H1 (cell line): ENCODE results near the gene CENPX. TPM values are rescaled to one million over a fixed set of nuclear protein-coding genes. Genes with fewer than 3 reads are reported as not detected.

Experiments
- HDAC2 ChIP-seq, 2 experiments: fragments of 300-600 bp in 1 of 2; sonication (generic) in 1 of 2; IDR thresholded peaks; 2 replicates each; pipeline ENCODE4 v1.6.1; 2011 to 2012; ENCODE audit warnings: low read depth in 2 of 2, low read length in 2 of 2, mild to moderate bottlenecking in 2 of 2, moderate library complexity in 2 of 2, borderline replicate concordance in 1 of 2, inconsistent platforms in 1 of 2
- KDM1A ChIP-seq: fragments of 200-600, 300-600 bp; sonication (generic); IDR thresholded peaks from 2 replicates; pipeline ENCODE4 v1.7.1; 2016; ENCODE audit warnings: mild to moderate bottlenecking, low read length, borderline replicate concordance
- KDM4A ChIP-seq: IDR thresholded peaks from one replicate; pipeline ENCODE4 v1.7.1; 2012; ENCODE audit warnings: low read depth, mild to moderate bottlenecking, moderate library complexity, low read length, inconsistent platforms; ENCODE audit not compliant: severe bottlenecking
- PHF8 ChIP-seq: fragments of 200-600 bp; sonication (generic); conservative IDR thresholded peaks from 2 replicates; pipeline ENCODE4 v1.7.1; 2012; ENCODE audit warnings: low read depth, mild to moderate bottlenecking, inconsistent platforms, low read length, moderate library complexity
- POLR2AphosphoS5 ChIP-seq: IDR thresholded peaks from 2 replicates; pipeline ENCODE4 v1.6.1; 2011; ENCODE audit warnings: low read depth, low read length
- RBBP5 ChIP-seq: IDR thresholded peaks from 2 replicates; pipeline ENCODE4 v1.7.1; 2012; ENCODE audit warnings: low read depth, mild to moderate bottlenecking, inconsistent platforms, low read length, moderate library complexity, borderline replicate concordance
- SAP30 ChIP-seq: fragments of 300-600 bp; sonication (generic); IDR thresholded peaks from 2 replicates; pipeline ENCODE4 v1.7.1; 2012; ENCODE audit warnings: low read length, moderate library complexity, mild to moderate bottlenecking, inconsistent platforms; ENCODE audit not compliant: insufficient read depth, insufficient replicate concordance
- polyA plus RNA-seq, 7 experiments: library from polyadenylated mRNA; depleted of rRNA in 3 of 7; stranded (reverse) in 5 of 7; unstranded in 2 of 7; fragments of >200 nt in 5 of 7; fragments of 200-250 nt in 2 of 7; gene quantifications; 1 replicate in 5 of 7; 2 replicates in 1 of 7; 4 replicates in 1 of 7; pipeline versions ENCODE4 v1.2.1 to v1.2.3, GENCODE V29; 2011 to 2013; ENCODE audit warnings: missing spikeins in 2 of 7, mixed read lengths in 2 of 7
- total RNA-seq: library from RNA; stranded (reverse); fragmentation: NEBNext Ultra II Directional; extraction: Animal tissue kit (Norgen Biotek cat#: 25700); gene quantifications from 2 replicates; pipeline ENCODE4 v1.2.1, GENCODE V29; 2021
- TF ChIP-seq, protein P1 (sequence below): IDR thresholded peaks from 2 replicates; pipeline ENCODE4 v1.6.1; 2012; ENCODE audit warnings: inconsistent platforms
- TF ChIP-seq, protein P2 (sequence below): IDR thresholded peaks from 2 replicates; pipeline ENCODE4 v1.6.1; 2012; ENCODE audit warnings: inconsistent platforms
- TF ChIP-seq, protein P3 (sequence below): IDR thresholded peaks from 2 replicates; pipeline ENCODE4 v1.6.1; 2012; ENCODE audit warnings: low read length, inconsistent platforms

CENPX gene
- total and polyA plus RNA-seq, 2 of the 8 experiments (the other 6 are each of a cell fraction or from before 2014, with no cell fraction given) = 116 to 122 TPM

DNA sequence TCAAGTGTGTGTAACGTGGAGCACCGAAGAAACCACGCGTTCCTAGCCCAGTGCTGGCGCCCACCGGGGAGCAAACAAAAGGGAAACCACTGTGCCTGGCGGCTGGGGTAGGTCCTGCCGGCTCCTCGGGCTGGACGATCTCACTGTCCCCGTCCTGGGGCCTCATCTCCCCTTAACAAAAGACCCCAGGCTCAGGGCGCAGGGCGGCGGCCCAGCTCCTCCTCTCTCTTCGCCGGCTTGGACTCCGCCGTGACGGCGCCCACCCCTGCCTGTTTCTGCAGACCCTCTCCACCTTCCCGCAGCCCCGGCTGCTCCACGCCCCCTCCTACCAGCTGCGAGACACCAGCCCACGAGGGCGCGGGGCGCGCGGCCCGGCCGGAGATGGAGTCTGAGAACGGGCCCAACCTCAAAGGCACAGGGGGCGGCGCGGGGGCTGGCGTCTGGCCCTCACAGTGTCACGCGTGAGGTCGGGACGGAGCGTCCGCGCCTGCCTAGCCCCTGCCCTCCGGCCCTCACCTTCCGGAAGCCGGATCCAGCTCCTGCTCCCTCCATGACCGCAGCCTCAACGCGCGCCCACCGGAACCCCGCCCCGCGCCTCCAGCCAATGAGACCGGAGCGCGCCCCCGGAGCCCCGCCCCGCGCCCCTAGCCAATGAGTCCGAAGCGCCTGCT is at the start of gene CENPX (continued):
- TF ChIP-seq, protein P1, sequence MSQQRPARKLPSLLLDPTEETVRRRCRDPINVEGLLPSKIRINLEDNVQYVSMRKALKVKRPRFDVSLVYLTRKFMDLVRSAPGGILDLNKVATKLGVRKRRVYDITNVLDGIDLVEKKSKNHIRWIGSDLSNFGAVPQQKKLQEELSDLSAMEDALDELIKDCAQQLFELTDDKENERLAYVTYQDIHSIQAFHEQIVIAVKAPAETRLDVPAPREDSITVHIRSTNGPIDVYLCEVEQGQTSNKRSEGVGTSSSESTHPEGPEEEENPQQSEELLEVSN = no peak
- TF ChIP-seq RBBP5 = no peak
- TF ChIP-seq KDM4A = peak; percentile 75
- peak; percentile 52; the same call in 1 of the 2 replicates for TF ChIP-seq POLR2AphosphoS5
- TF ChIP-seq, protein P2, sequence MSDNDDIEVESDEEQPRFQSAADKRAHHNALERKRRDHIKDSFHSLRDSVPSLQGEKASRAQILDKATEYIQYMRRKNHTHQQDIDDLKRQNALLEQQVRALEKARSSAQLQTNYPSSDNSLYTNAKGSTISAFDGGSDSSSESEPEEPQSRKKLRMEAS = peak; percentile 8; the same call in 1 of the 2 replicates
- no peak for TF ChIP-seq KDM1A
- no peak for TF ChIP-seq SAP30
- TF ChIP-seq, protein P3, sequence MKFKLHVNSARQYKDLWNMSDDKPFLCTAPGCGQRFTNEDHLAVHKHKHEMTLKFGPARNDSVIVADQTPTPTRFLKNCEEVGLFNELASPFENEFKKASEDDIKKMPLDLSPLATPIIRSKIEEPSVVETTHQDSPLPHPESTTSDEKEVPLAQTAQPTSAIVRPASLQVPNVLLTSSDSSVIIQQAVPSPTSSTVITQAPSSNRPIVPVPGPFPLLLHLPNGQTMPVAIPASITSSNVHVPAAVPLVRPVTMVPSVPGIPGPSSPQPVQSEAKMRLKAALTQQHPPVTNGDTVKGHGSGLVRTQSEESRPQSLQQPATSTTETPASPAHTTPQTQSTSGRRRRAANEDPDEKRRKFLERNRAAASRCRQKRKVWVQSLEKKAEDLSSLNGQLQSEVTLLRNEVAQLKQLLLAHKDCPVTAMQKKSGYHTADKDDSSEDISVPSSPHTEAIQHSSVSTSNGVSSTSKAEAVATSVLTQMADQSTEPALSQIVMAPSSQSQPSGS = no peak
- TF ChIP-seq HDAC2 (IDR thresholded peaks at IDR 0.05; ENCODE audit: borderline replicate concordance in 1 of 2, low read depth in 2 of 2, low read length in 2 of 2) = 0 out of 4 replicates have a peak, but pooled peaks of 1 of the 2 experiments have one; percentile 43
- peak; percentile 67; the same call in 1 of the 2 replicates for TF ChIP-seq PHF8
